IMR-90 (cell line): ENCODE results near the gene SPAG8. TPM values are rescaled to one million over a fixed set of nuclear protein-coding genes. Genes with fewer than 3 reads are reported as not detected.

Experiments
- ATAC-seq: fragments of 200-7000 bp; cut with Tn5 transposase; 2 replicates; pipeline ENCODE4 v1.9.1; 2020; ENCODE audit warnings: low read depth, mild to moderate bottlenecking, moderate library complexity
- BruUV-seq: library from RNA; stranded (reverse); fragments of 400-500 nt; replicated peaks from 2 replicates; lab custom pipeline; 2021; lab: Mats Ljungman, UMichigan
- CTCF ChIA-PET: fragments of 300-600 bp; formaldehyde crosslinking; extraction: SDS; loops from one replicate; lab custom pipeline; 2021; ENCODE audit warnings: antibody characterized with exemption; lab: Yijun Ruan, JAX
- POLR2A ChIA-PET: fragments of 300-600 bp; sonication (Branson Sonifier 250); formaldehyde crosslinking; loops from one replicate; lab custom pipeline; 2022; ENCODE audit warnings: antibody characterized with exemption; ENCODE audit not compliant: unreplicated experiment; lab: Charles Lee
- DNase-seq: peaks from one replicate; pipeline ENCODE4 v3.0.0; 2013
- H2AFZ ChIP-seq: replicated peaks from 2 replicates; pipeline ENCODE3; 2013; ENCODE audit warnings: low read length, mild to moderate bottlenecking; ENCODE audit not compliant: poor library complexity
- H2AK5ac ChIP-seq: 2 replicates; pipeline ENCODE4 v1.6.1; 2013; ENCODE audit warnings: low read depth, low read length, inconsistent platforms
- H2AK9ac ChIP-seq: replicated peaks from 2 replicates; pipeline ENCODE3; 2013; ENCODE audit warnings: mild to moderate bottlenecking, low read depth, low read length, moderate library complexity; ENCODE audit not compliant: poor library complexity
- H2BK120ac ChIP-seq: 2 replicates; pipeline ENCODE4 v1.6.1; 2013; ENCODE audit warnings: low read depth, low read length, inconsistent platforms
- H2BK15ac ChIP-seq: 3 replicates; pipeline ENCODE4 v1.6.1; 2013; ENCODE audit warnings: low read depth, low read length, inconsistent platforms
- H2BK20ac ChIP-seq: 2 replicates; pipeline ENCODE4 v1.6.1; 2013; ENCODE audit warnings: low read depth, mild to moderate bottlenecking, inconsistent platforms, low read length, moderate library complexity
- H2BK5ac ChIP-seq: 2 replicates; pipeline ENCODE4 v1.6.1; 2013; ENCODE audit warnings: mild to moderate bottlenecking, low read depth, low read length, inconsistent platforms; ENCODE audit not compliant: poor library complexity, severe bottlenecking
- H3K14ac ChIP-seq: replicated peaks from 2 replicates; pipeline ENCODE4 v1.6.1; 2013; ENCODE audit warnings: low read depth, low read length, inconsistent platforms
- H3K18ac ChIP-seq: 2 replicates; pipeline ENCODE4 v1.6.1; 2013; ENCODE audit warnings: low read depth, low read length, control low read depth
- H3K23ac ChIP-seq: 2 replicates; pipeline ENCODE4 v1.6.1; 2013; ENCODE audit warnings: low read depth, low read length, inconsistent platforms
- H3K27ac ChIP-seq: 2 replicates; pipeline ENCODE4 v1.5.1; 2013; ENCODE audit warnings: mild to moderate bottlenecking, control low read depth, low read length; ENCODE audit not compliant: insufficient read depth
- H3K27me3 ChIP-seq: 2 replicates; pipeline ENCODE4 v1.6.1; 2013; ENCODE audit warnings: low read length; ENCODE audit not compliant: control insufficient read depth, insufficient read depth
- H3K36me3 ChIP-seq: 2 replicates; pipeline ENCODE4 v1.6.1; 2013; ENCODE audit warnings: low read length, mixed read lengths; ENCODE audit not compliant: control insufficient read depth, insufficient read depth
- H3K4ac ChIP-seq: 2 replicates; pipeline ENCODE4 v1.6.1; 2013; ENCODE audit warnings: low read depth, low read length, inconsistent platforms
- H3K4me1 ChIP-seq: 2 replicates; pipeline ENCODE4 v1.6.1; 2013; ENCODE audit warnings: low read length, mixed read lengths; ENCODE audit not compliant: control insufficient read depth, insufficient read depth
- H3K4me2 ChIP-seq: 2 replicates; pipeline ENCODE4 v1.6.1; 2013; ENCODE audit warnings: low read depth, mild to moderate bottlenecking, control low read depth, low read length, moderate library complexity
- H3K4me3 ChIP-seq: 2 replicates; pipeline ENCODE4 v1.5.1; 2013; ENCODE audit warnings: low read depth, mild to moderate bottlenecking, control low read depth, low read length, moderate library complexity; ENCODE audit not compliant: insufficient read depth
- H3K56ac ChIP-seq: 2 replicates; pipeline ENCODE4 v1.6.1; 2013; ENCODE audit warnings: low read length, inconsistent platforms; ENCODE audit not compliant: insufficient read depth; ENCODE audit errors: extremely low read depth
- H3K79me1 ChIP-seq, 2 experiments: 2 replicates each; pipeline ENCODE4 v1.6.1; 2013; ENCODE audit warnings: low read length in 2 of 2, inconsistent platforms in 1 of 2, low read depth in 1 of 2
- H3K9ac ChIP-seq: 2 replicates; pipeline ENCODE4 v1.6.1; 2013; ENCODE audit warnings: low read depth, low read length, control low read depth
- H3K9me1 ChIP-seq: 2 replicates; pipeline ENCODE4 v1.6.1; 2013; ENCODE audit warnings: low read length, inconsistent platforms; ENCODE audit not compliant: insufficient read depth
- H3K9me3 ChIP-seq: 2 replicates; pipeline ENCODE4 v1.6.1; 2013; ENCODE audit warnings: low read length; ENCODE audit not compliant: control insufficient read depth, insufficient read depth
- H4K20me1 ChIP-seq: 2 replicates; pipeline ENCODE4 v1.6.1; 2013; ENCODE audit warnings: low read length, inconsistent platforms; ENCODE audit not compliant: insufficient read depth
- H4K5ac ChIP-seq: 2 replicates; pipeline ENCODE4 v1.6.1; 2013; ENCODE audit warnings: mild to moderate bottlenecking, low read depth, low read length, control low read depth
- H4K8ac ChIP-seq, 2 experiments: 2 replicates each; pipeline ENCODE4 v1.6.1; 2013; ENCODE audit warnings: low read depth in 2 of 2, low read length in 2 of 2, control low read depth in 1 of 2, inconsistent platforms in 1 of 2
- H4K91ac ChIP-seq: 2 replicates; pipeline ENCODE4 v1.6.1; 2013; ENCODE audit warnings: low read depth, low read length, inconsistent platforms; ENCODE audit not compliant: insufficient read depth
- CEBPB ChIP-seq: IDR thresholded peaks from 2 replicates; pipeline ENCODE4 v1.6.1; 2012; ENCODE audit warnings: low read depth, low read length, improper control_type of control experiment
- CHD1 ChIP-seq: IDR thresholded peaks from 2 replicates; pipeline ENCODE4 v1.6.1; 2012; ENCODE audit warnings: low read depth, low read length, improper control_type of control experiment
- CTCF ChIP-seq: conservative IDR thresholded peaks from 2 replicates; pipeline ENCODE4 v1.5.1; 2012; ENCODE audit warnings: mild to moderate bottlenecking, low read depth, low read length, improper control_type of control experiment
- MAFK ChIP-seq: IDR thresholded peaks from 2 replicates; pipeline ENCODE4 v1.6.1; 2012; ENCODE audit warnings: low read depth, low read length, improper control_type of control experiment
- NFE2L2 ChIP-seq: fragments of 150-350 bp; IDR thresholded peaks from 2 replicates; pipeline ENCODE4 v1.6.1; 2016; ENCODE audit warnings: low read depth, mild to moderate bottlenecking, low read length
- RAD21 ChIP-seq: IDR thresholded peaks from 2 replicates; pipeline ENCODE4 v1.6.1; 2012; ENCODE audit warnings: low read length, improper control_type of control experiment
- RCOR1 ChIP-seq: IDR thresholded peaks from 2 replicates; pipeline ENCODE4 v1.6.1; 2012; ENCODE audit warnings: mild to moderate bottlenecking, low read length, improper control_type of control experiment; ENCODE audit not compliant: insufficient replicate concordance
- RFX5 ChIP-seq: IDR thresholded peaks from 2 replicates; pipeline ENCODE4 v1.8.0; 2012; ENCODE audit warnings: low read depth, mild to moderate bottlenecking, low read length, moderate library complexity
- SMC3 ChIP-seq: fragments of 150-350 bp; IDR thresholded peaks from 2 replicates; pipeline ENCODE4 v1.6.1; 2016; ENCODE audit warnings: low read depth, mild to moderate bottlenecking, antibody characterized with exemption, low read length, moderate library complexity
- USF2 ChIP-seq: fragments of 150-350 bp; IDR thresholded peaks from 2 replicates; pipeline ENCODE4 v1.6.1; 2017; ENCODE audit warnings: mild to moderate bottlenecking, antibody characterized with exemption, low read length, low read depth
- WGBS, 2 experiments: methylation state at CpG; one replicate each; pipeline versions ENCODE4 v1.1.5 to v1.1.7; 2013; ENCODE audit warnings: missing lambda C conversion rate in 2 of 2; ENCODE audit not compliant: insufficient read length in 1 of 2; ENCODE audit errors: extremely low coverage in 2 of 2; 5-methylcytosine and 5-hydroxymethylcytosine counted together
- dilution Hi-C: fragments of 300-500 bp; cut with HindIII; formaldehyde crosslinking; loops from one replicate; pipeline ENCODE4 v1.14.3; 2018; ENCODE audit warnings: low sequenced_read_pairs; ENCODE audit not compliant: unreplicated experiment
- in situ Hi-C: fragments of 300-500 bp; cut with MboI; formaldehyde crosslinking; loops from 3 replicates; pipeline ENCODE4 v1.14.3; 2019; ENCODE audit warnings: low sequenced_read_pairs, inconsistent platforms, mixed read lengths
- intact Hi-C: fragments of 100-400 bp; cut with micrococcal nuclease; formaldehyde crosslinking; loops from 2 replicates; pipeline ENCODE4 v1.10.0; 2022
- polyA plus RNA-seq, 3 experiments: library from polyadenylated mRNA; depleted of rRNA; stranded (reverse); fragments of >200 nt; gene quantifications; 2 replicates each; pipeline ENCODE4 v1.2.3, GENCODE V29; 2012; ENCODE audit warnings: low replicate concordance in 1 of 3
- total RNA-seq: library from RNA; depleted of rRNA; stranded (reverse); fragments of >200 nt; gene quantifications from 2 replicates; pipeline ENCODE4 v1.2.3, GENCODE V29; 2012

SPAG8 gene
- total and polyA plus RNA-seq, 2 of the 4 experiments (the other 2 are of a cell fraction): 0.72 to 0.84 TPM

GRCh38 chr9:35766997-35767396 lies 45.1 kb downstream of the SPAG8 start:
- H2BK15ac ChIP-seq: no peak overlapping the region
- TF ChIP-seq RFX5 (no peak), SMC3 (no peak), RCOR1 (no peak), NFE2L2 (no peak), MAFK (no peak), RAD21 (no peak), CTCF (no peak), CHD1 (no peak), USF2 (no peak), CEBPB (no peak)

More at GRCh38 chr9:35766997-35767396, 45.1 kb downstream of the SPAG8 start:
- no peaks in the 10 kb centered on the region for H4K20me1 ChIP-seq
- no peak for DNase-seq
- intact Hi-C loops (no loop called here), dilution Hi-C loops (no loop called here), in situ Hi-C loops (no loop called here)
- no peak overlapping the region for H3K4me2 ChIP-seq
- H3K27me3 ChIP-seq: peaks cover 26% of the 10 kb centered on the region
- H3K36me3 ChIP-seq: no peaks in the 10 kb centered on the region
- no peak overlapping the region for H2AK9ac ChIP-seq
- no peaks in the 10 kb centered on the region for H3K79me1 ChIP-seq
- POLR2A ChIA-PET: no interaction called here
- no peak overlapping the region for H3K18ac ChIP-seq
- no peaks in the 10 kb centered on the region for H3K9me1 ChIP-seq
- H3K4me1 ChIP-seq: peaks cover under 1% of the 10 kb centered on the region; the same call in 1 of the 2 replicates
- no peak overlapping the region for H3K4ac ChIP-seq
- no peak overlapping the region for H3K14ac ChIP-seq
- ATAC-seq: no peak
- H2AK5ac ChIP-seq: no peak overlapping the region
- H3K4me3 ChIP-seq: no peak overlapping the region
- H3K56ac ChIP-seq: no peak overlapping the region
- no peak overlapping the region for H2AFZ ChIP-seq
- no peaks in the 10 kb centered on the region for H3K9me3 ChIP-seq
- H2BK120ac ChIP-seq: no peak overlapping the region
- H3K23ac ChIP-seq: no peak overlapping the region
- no peak overlapping the region for H4K8ac ChIP-seq
- no peak overlapping the region for H2BK5ac ChIP-seq
- H3K9ac ChIP-seq: no peak overlapping the region
- WGBS, 2 experiments: no CpG with 5 or more reads among the region's 2 CpGs
- H2BK20ac ChIP-seq: no peak overlapping the region
- BruUV-seq: no TSS peak
- CTCF ChIA-PET: no interaction called here
- H4K5ac ChIP-seq: no peak overlapping the region
- no peak overlapping the region for H4K91ac ChIP-seq
- no peak overlapping the region for H3K27ac ChIP-seq
